GM18499 (cell line): Measurements from ENCODE around the gene MAT2A.
"Not testable (repeated sequence)": the region's sequence is repeated elsewhere in the genome, so short reads cannot be mapped to it uniquely, and the experiment has no call there.

Experiments
- ATAC-seq: cut with Tn5 transposase; IDR thresholded peaks from one replicate; pipeline ENCODE4 v1.9.1; 2021; ENCODE audit warnings: moderate number of reproducible peaks; ENCODE audit not compliant: insufficient read depth, unreplicated experiment

MAT2A gene

GRCh38 chr2:85577386-85578242 is 38.6 kb downstream of the MAT2A start, which contains the start of gene VAMP8:
Gene VAMP8, plus strand, starts transcription at chr2:85577586. Its CDS starts 61 bp downstream, at chr2:85577647.
- no peak for ATAC-seq

GRCh38 chr2:85578243-85579180 is 39.5 kb downstream of the MAT2A start:
- ATAC-seq: no peak

DNA sequence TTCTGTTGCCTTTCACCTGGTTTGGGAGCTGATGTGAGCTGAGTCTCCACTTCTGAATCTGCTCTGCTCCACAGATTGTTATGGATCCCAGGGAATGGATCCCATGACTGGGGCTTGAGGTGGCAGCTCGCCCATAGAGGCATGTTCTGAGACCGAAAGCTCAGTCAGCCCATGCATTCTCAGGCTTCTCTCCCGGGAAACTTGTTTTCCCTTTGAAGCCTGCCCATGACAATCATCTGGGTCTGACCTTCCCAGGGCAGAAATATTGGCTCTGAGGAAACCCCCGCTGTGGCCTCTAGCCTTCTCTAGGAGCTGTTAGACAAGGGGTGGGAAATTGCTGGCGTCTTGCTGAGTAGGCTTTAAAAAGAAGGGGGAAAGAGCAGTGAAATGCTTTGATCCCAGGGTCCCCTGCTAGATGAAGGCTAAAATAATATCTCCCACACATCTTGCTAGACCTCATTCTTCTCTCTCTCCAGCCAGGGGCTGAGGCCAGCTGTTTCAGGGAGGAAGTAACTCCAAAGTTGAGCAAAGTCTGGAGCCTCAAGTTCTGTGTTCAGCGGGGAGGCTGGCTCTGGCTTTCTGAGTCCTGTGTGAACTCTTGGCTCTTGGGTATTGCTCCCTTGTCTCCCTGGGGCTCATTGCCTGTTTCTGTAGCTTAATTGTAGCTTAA is 40.4 kb downstream of the MAT2A start:
- ATAC-seq: no peak

- no peak for ATAC-seq
These were observed 41.2 kb downstream of the MAT2A start for GRCh38 chr2:85580206-85580605.

DNA sequence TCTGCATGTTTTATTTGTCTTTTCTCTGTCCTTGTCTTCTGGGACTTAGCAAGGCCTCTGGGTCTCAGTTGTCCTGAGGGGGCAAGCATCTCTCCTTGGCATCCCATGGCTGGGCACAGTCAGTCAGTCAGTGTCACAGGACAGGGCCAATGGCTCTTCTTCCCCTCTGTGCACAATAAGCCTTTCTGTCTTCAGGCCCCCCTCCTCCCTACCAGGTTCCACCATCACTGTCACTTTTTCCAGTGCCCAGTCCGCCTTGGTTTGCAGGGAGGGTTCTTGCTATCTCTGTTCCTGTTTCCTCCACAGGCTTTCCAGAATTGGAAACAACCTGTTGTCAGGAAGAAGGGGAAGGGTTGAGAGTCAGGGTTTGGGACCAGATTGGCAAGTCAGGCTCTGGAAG is 43.5 kb downstream of the MAT2A start:
- ATAC-seq: no peak

DNA sequence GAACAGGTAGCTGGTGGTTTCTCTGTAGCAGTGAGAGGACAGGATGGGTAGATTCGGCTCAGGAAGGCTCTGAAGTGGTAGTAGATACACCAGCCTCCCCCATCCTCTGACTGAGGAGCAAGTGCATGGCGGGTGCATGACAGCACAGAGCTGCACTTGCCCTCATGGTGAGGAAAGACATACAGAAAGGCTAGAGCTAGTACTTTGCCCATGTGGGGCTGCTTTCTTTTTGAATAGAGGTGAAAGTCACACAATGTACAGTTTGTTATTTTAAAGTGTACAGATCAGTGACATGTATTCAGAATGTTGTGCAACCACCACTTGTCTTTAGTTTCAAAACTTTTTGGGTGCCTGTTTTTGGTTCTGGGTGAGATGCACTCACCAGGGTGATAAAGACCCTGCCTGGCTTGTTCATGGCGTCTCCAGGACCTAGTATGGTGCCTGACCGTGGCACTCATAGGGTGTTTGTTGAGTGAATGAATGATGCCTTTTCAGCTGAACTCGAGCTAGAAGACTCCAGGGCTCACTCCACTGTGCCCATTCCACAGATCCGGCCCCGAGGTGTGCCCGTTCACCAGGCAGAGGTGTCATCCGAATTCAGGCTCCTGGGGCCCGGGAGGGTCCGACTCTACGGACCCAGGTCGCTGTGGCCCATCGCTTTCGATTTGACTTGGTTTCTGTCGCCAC is 44.8 kb downstream of the MAT2A start:
- no peak for ATAC-seq

- no peak for ATAC-seq
These were observed 45.4 kb downstream of the MAT2A start, which contains the start of gene VAMP5 for GRCh38 chr2:85584354-85584856. Gene VAMP5, plus strand, starts transcription at chr2:85584431. Its CDS starts 60 bp downstream, at chr2:85584491.

- no peak for ATAC-seq
These were observed 46.2 kb downstream of the MAT2A start for GRCh38 chr2:85584857-85585780.

DNA sequence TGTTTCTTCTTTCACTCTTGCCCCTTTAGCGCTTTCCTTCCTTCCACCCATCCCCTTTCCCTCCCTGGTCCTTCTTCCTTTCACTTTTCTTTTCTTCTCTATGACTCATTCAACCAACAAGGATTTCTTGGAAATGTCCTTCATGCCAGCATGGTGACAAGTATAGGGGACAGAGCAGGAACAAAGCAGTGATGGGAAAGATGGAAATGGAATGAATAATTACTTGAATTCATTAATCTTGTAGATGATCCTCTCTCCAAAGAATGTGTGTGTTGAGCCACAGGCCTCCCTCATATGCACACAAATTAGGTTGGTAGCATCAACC is 46.8 kb downstream of the MAT2A start:
- ATAC-seq: no peak

- ATAC-seq: no peak
These were observed 49.3 kb downstream of the MAT2A start for GRCh38 chr2:85588236-85588635.

DNA sequence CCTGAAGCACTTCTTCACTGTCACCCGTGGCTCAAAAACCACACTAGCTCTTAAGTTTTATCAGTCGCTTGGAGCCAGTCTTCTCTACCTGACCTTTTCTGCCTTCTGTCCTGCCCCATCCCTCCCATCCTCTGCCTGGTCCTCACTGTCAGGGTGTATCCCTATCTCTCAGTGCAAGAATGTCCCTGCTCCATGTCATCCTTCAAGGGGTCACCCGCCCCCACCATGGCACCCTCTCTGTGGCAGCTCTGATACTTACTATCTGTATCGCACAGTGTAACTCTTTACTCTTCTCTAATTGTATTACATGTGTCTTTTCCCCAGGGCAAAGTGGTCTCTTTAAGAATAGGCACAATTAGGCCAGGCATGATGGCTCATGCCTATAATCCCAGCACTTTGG is 49.7 kb downstream of the MAT2A start:
- ATAC-seq: no peak

DNA sequence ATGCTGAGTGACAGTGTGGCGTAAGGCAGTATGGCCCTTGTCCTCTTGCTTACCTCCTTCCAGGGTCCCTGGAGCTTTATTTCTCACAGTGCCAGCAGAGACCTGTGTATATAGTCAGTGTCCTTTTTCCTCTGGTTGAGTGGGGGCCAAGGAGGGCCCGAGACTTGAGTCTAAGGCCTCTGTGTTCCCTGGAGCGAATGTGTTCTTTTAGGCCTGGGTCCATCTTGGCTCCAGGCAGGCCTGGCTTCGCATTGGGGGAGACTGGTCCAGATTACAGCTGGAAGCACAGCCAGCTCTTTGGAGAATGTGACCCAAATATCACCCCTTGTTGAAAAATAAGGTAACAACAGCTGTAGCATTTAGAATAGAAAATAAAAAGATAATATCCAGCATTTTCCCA is 50.2 kb downstream of the MAT2A start:
- ATAC-seq: no peak

- no peak for ATAC-seq
These were observed 51.2 kb downstream of the MAT2A start for GRCh38 chr2:85589982-85590791.

GRCh38 chr2:85590950-85591349 is 52.0 kb downstream of the MAT2A start:
- no peak for ATAC-seq

- no peak for ATAC-seq
These were observed 52.6 kb downstream of the MAT2A start for GRCh38 chr2:85591563-85591962.

DNA sequence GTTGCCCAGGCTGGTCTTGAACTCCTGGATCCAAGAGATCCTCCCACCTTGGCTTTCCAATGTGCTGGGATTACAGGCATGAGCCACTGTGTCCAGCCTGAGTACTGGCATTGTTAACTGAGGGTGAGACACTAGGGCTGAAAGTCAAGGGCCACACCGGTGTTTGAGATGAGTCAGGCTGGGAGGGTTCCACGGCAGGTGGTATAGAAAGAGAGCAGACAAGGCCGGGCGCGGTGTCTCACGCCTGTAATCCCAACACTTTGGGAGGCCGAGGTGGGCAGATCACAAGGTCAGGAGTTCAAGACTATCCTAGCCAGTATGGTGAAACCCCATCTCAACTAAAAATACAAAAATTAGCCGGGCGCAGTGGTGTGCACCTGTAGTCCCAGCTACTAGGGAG is 53.3 kb downstream of the MAT2A start:
- ATAC-seq: not testable (repeated sequence)

- ATAC-seq: no peak
These were observed 54.1 kb downstream of the MAT2A start for GRCh38 chr2:85593023-85593422.
